K562 (cell line): Measurements from ENCODE around the gene ZSCAN2. TPM values are rescaled to one million over a fixed set of nuclear protein-coding genes. Genes with fewer than 3 reads are reported as not detected.

ENCODE experiments used
- ATAC-seq: fragments of 200-7000 bp; cut with Tn5 transposase; 3 replicates; pipeline ENCODE4 v1.9.1; 2020; ENCODE audit warnings: moderate library complexity
- BruUV-seq: library from RNA; stranded (reverse); fragments of 400-500 nt; replicated peaks from 2 replicates; lab custom pipeline; 2021; lab: Mats Ljungman, UMichigan
- CTCF ChIA-PET: fragments of 300-600 bp; formaldehyde crosslinking; extraction: SDS; loops from one replicate; lab custom pipeline; 2021; ENCODE audit warnings: low intra/inter-chr PET ratio; lab: Yijun Ruan, JAX
- POLR2A ChIA-PET: fragments of 300-600, 350-650 bp; sonication (Branson Sonifier 250); formaldehyde crosslinking; extraction: SDS; loops from one replicate; lab custom pipeline; 2021; ENCODE audit warnings: antibody characterized with exemption, inconsistent platforms; lab: Yijun Ruan, JAX
- DNase-seq, 4 experiments: peaks; one replicate each; pipeline versions ENCODE4 v3.0.0 to v3.0.0-alpha.2; 2011 to 2018; ENCODE audit warnings: low spot score in 3 of 4, mixed read lengths in 3 of 4; ENCODE audit errors: extremely low read depth in 1 of 4
- FAIRE-seq: peaks from 2 replicates; lab custom pipeline; 2011; peaks lifted over from hg19 to GRCh38; lab: Jason Lieb, UNC
- H2AFZ ChIP-seq: 2 replicates; pipeline ENCODE4 v1.6.0; 2011; ENCODE audit warnings: low read depth, low read length, control low read depth, inconsistent platforms
- H3K27ac ChIP-seq: fragments of 200-600 bp; 3 replicates; pipeline ENCODE4 v1.8.0; 2011; ENCODE audit warnings: low read depth, mild to moderate bottlenecking, control low read depth, inconsistent platforms, low read length, moderate library complexity, mixed read lengths; ENCODE audit errors: extremely low read depth
- H3K27me3 ChIP-seq, 2 experiments: fragments of 300-600 bp in 1 of 2; 2 replicates in 1 of 2; 3 replicates in 1 of 2; pipeline versions ENCODE4 v1.6.0 to v1.8.0; 2011; ENCODE audit warnings: inconsistent platforms in 2 of 2, low read length in 2 of 2, mild to moderate bottlenecking in 1 of 2, mixed read lengths in 1 of 2, moderate library complexity in 1 of 2; ENCODE audit not compliant: control insufficient read depth in 2 of 2, insufficient read depth in 2 of 2
- H3K36me3 ChIP-seq: fragments of 300-600 bp; 3 replicates; pipeline ENCODE4 v1.8.0; 2011; ENCODE audit warnings: mild to moderate bottlenecking, low read length, inconsistent platforms; ENCODE audit not compliant: control insufficient read depth, insufficient read depth
- H3K4me1 ChIP-seq, 2 experiments: fragments of 200-600 bp in 1 of 2; replicated peaks in 1 of 2; 2 replicates in 1 of 2; 3 replicates in 1 of 2; pipeline versions ENCODE4 v1.5.1 to v1.8.0; 2011; ENCODE audit warnings: inconsistent platforms in 2 of 2, low read length in 2 of 2, mild to moderate bottlenecking in 1 of 2, mixed read lengths in 1 of 2, moderate library complexity in 1 of 2; ENCODE audit not compliant: control insufficient read depth in 2 of 2, insufficient read depth in 2 of 2
- H3K4me2 ChIP-seq: 2 replicates; pipeline ENCODE4 v1.6.1; 2011; ENCODE audit warnings: low read length, control low read depth, inconsistent platforms, mixed read lengths; ENCODE audit not compliant: insufficient read depth
- H3K4me3 ChIP-seq: fragments of 200-600 bp; sonication (generic), shearing (Covaris generic); 2 replicates; pipeline ENCODE4 v1.5.1; 2016; ENCODE audit warnings: control low read depth, inconsistent platforms
- H3K79me2 ChIP-seq: fragments of 200-600 bp; 3 replicates; pipeline ENCODE4 v1.8.0; 2011; ENCODE audit warnings: low read length, inconsistent platforms; ENCODE audit not compliant: control insufficient read depth, insufficient read depth
- H3K9ac ChIP-seq, 2 experiments: 2 replicates each; pipeline versions ENCODE4 v1.6.0 to v1.6.1; 2011; ENCODE audit warnings: low read depth in 2 of 2, low read length in 2 of 2, control low read depth in 1 of 2, inconsistent platforms in 1 of 2, mild to moderate bottlenecking in 1 of 2, mixed read lengths in 1 of 2; ENCODE audit not compliant: insufficient read depth in 1 of 2
- H3K9me1 ChIP-seq: one replicate; pipeline ENCODE4 v1.6.0; 2011; ENCODE audit warnings: inconsistent platforms, mild to moderate bottlenecking, low read length, moderate library complexity; ENCODE audit not compliant: control insufficient read depth, insufficient read depth
- H3K9me3 ChIP-seq: replicated peaks from 2 replicates; pipeline ENCODE4 v1.5.1; 2011; ENCODE audit warnings: low read depth, low read length, inconsistent platforms; ENCODE audit not compliant: control insufficient read depth, insufficient read depth
- H4K20me1 ChIP-seq: replicated peaks from 2 replicates; pipeline ENCODE4 v1.6.1; 2011; ENCODE audit warnings: low read length, inconsistent platforms, mixed read lengths; ENCODE audit not compliant: control insufficient read depth, insufficient read depth
- BCL6 ChIP-seq: fragments of 250-450 bp; sonication (Bioruptor Pico); IDR thresholded peaks from 2 replicates; pipeline ENCODE4 v1.4.0; 2020
- HDAC2 ChIP-seq: fragments of 450-650 bp; IDR thresholded peaks from 2 replicates; pipeline ENCODE4 v1.6.1; 2016; ENCODE audit warnings: mild to moderate bottlenecking
- IRF2 ChIP-seq: sonication (generic); formaldehyde crosslinking; IDR thresholded peaks from 2 replicates; pipeline ENCODE4 v1.8.1; 2022; ENCODE audit warnings: mild to moderate bottlenecking, missing genetic modification reagents
- MAZ ChIP-seq, 2 experiments: fragments of 450-650 bp in 1 of 2; sonication (generic) in 1 of 2; formaldehyde crosslinking; IDR thresholded peaks in 1 of 2; conservative IDR thresholded peaks in 1 of 2; 2 replicates each; pipeline versions ENCODE4 v1.4.0 to v1.5.0; 2020; ENCODE audit warnings: mild to moderate bottlenecking in 1 of 2, missing genetic modification reagents in 1 of 2
- MTF1 ChIP-seq: fragments of 250-450 bp; sonication (Bioruptor Pico); IDR thresholded peaks from 2 replicates; pipeline ENCODE4 v1.9.0; 2021; ENCODE audit warnings: moderate library complexity, mild to moderate bottlenecking, inconsistent platforms, borderline replicate concordance
- NKRF ChIP-seq: fragments of 450-650 bp; IDR thresholded peaks from 2 replicates; pipeline ENCODE4 v1.6.1; 2016; ENCODE audit warnings: borderline replicate concordance
- PHF8 ChIP-seq: fragments of 200-600 bp; sonication (generic); IDR thresholded peaks from 2 replicates; pipeline ENCODE4 v1.6.1; 2012; ENCODE audit warnings: mixed run types, mild to moderate bottlenecking, inconsistent platforms, low read length, moderate library complexity, borderline replicate concordance
- SPI1 ChIP-seq: IDR thresholded peaks from 2 replicates; pipeline ENCODE4 v1.6.1; 2011; ENCODE audit warnings: low read depth, low read length, control low read depth, borderline replicate concordance
- TAF9B ChIP-seq: fragments of 450-650 bp; IDR thresholded peaks from 2 replicates; pipeline ENCODE4 v1.6.1; 2018; ENCODE audit warnings: mild to moderate bottlenecking; ENCODE audit not compliant: partially characterized antibody
- WGBS: fragments of 100-300 bp; shearing (Covaris generic); methylation state at CpG from one replicate; pipeline ENCODE4 v1.1.6; 2016; ENCODE audit warnings: low coverage, mixed read lengths; ENCODE audit not compliant: insufficient coverage; ENCODE audit errors: missing lambda C conversion rate; 5-methylcytosine and 5-hydroxymethylcytosine counted together
- in situ Hi-C: fragments of 300-500 bp; cut with MboI; formaldehyde crosslinking; loops from 4 replicates; pipeline ENCODE4 v1.15.0; 2018; ENCODE audit warnings: inconsistent platforms, mixed read lengths
- intact Hi-C: fragments of 100-400 bp; cut with micrococcal nuclease; formaldehyde crosslinking; loops from 2 replicates; pipeline ENCODE4 v1.14.2; 2022
- polyA plus RNA-seq, 8 experiments: library from polyadenylated mRNA; depleted of rRNA in 4 of 8; stranded (reverse) in 5 of 8; unstranded in 3 of 8; fragments of >200 nt; fragmentation: Nextera tagmentation in 2 of 8; fragmentation: Illumina TruSeq in 1 of 8; extraction: Ambion mirVana in 2 of 8; extraction: Trizol in 1 of 8; gene quantifications; 2 replicates each; pipeline versions ENCODE4 v1.2.1 to v1.2.3, GENCODE V29; 2011 to 2014; ENCODE audit warnings: inconsistent platforms in 1 of 8, missing spikeins in 1 of 8
- total RNA-seq, 7 experiments: library from RNA; depleted of rRNA in 6 of 7; stranded (reverse); fragments of >200 nt in 6 of 7; fragmentation: Illumina TruSeq in 2 of 7; extraction: Trizol in 2 of 7; gene quantifications; 2 replicates each; pipeline versions ENCODE4 v1.2.1 to v1.2.3, GENCODE V29; 2011 to 2021; ENCODE audit warnings: low replicate concordance in 1 of 7
- TF ChIP-seq, protein P1 (sequence below), 2 experiments: fragments of 450-650 bp in 1 of 2; sonication (generic) in 1 of 2; formaldehyde crosslinking; conservative IDR thresholded peaks; 2 replicates each; pipeline versions ENCODE4 v1.4.0 to v1.8.1; 2020 to 2022; ENCODE audit warnings: mild to moderate bottlenecking in 1 of 2, missing genetic modification reagents in 1 of 2
- TF ChIP-seq, protein P2 (sequence below): sonication (generic); formaldehyde crosslinking; IDR thresholded peaks from 2 replicates; pipeline ENCODE4 v1.9.0; 2022; ENCODE audit warnings: mild to moderate bottlenecking, missing genetic modification reagents
- TF ChIP-seq, protein P3 (sequence below): fragments of 250-450 bp; sonication (Bioruptor Pico); IDR thresholded peaks from 2 replicates; pipeline ENCODE4 v1.5.0; 2020; ENCODE audit warnings: mild to moderate bottlenecking, borderline replicate concordance

The ZSCAN2 gene
- total and polyA plus RNA-seq, 9 of the 15 experiments (the other 6 are each of a cell fraction or from before 2014, with no cell fraction given) = 1.7 to 14.2 (median 6.6) TPM

DNA sequence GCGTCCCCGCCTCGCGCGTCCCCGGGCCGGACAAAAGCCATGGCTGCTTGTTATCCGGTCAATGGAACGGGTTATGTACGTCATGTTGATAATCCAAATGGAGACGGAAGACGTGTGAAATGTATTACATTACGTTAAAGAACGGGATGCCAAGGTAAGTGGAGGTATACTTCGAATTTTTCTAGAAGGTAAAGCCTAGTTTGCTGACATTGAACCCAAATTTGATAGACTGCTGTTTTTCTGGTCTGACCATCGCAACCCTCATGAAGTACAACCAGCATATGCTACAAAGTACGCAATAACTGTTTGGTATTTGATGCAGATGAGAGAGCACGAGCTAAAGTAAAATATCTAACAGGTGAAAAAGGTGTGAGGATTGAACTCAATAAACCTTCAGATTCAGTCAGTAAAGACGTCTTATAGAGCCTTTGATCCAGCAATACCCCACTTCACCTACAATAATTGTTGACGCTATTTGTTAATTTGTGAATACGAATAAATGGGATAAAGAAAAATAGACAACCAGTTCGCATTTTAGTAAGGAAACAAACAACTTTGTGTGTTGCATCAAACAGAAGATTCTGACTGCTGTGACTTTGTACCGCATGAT, 33.5 kb downstream of the ZSCAN2 start (continued):
- TF ChIP-seq MAZ (CRISPR knock-in tag; conservative IDR thresholded peaks at IDR 0.05 in 1 of 2, IDR thresholded peaks at IDR 0.05 in 1 of 2) = no peak
- TF ChIP-seq, protein P1, sequence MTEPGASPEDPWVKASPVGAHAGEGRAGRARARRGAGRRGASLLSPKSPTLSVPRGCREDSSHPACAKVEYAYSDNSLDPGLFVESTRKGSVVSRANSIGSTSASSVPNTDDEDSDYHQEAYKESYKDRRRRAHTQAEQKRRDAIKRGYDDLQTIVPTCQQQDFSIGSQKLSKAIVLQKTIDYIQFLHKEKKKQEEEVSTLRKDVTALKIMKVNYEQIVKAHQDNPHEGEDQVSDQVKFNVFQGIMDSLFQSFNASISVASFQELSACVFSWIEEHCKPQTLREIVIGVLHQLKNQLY (CRISPR knock-in tag; conservative IDR thresholded peaks at IDR 0.05) = no peak
- no peak for TF ChIP-seq TAF9B
- TF ChIP-seq SPI1 = no peak
- TF ChIP-seq BCL6 (CRISPR knock-in tag) = no peak
- no peak for TF ChIP-seq MTF1 (CRISPR knock-in tag)
- TF ChIP-seq IRF2 (CRISPR knock-in tag) = no peak
- TF ChIP-seq HDAC2 = no peak
- TF ChIP-seq, all 486 proteins: peak for 6

GRCh38 chr15:84638103-84638502, 37.3 kb downstream of the ZSCAN2 start:
- H4K20me1 ChIP-seq = no peaks in the 10 kb centered on the region; the same call in 1 of the 2 replicates
- H3K27ac ChIP-seq = no peak overlapping the region
- H3K4me1 ChIP-seq = peaks cover 11 to 12% of the 10 kb centered on the region in 2 experiments; a peak in 4 of 5 replicates
- intact Hi-C loops = loop anchor here (1.0 kb wide), 1 partner anchor 39 kb away; no protein-coding TSS in a partner anchor
- ATAC-seq = peak; percentile 48
- BruUV-seq = no TSS peak
- in situ Hi-C loops = no loop called here
- H3K9me1 ChIP-seq = no peaks in the 10 kb centered on the region
- peak; percentile 38 to 61 (median 50) for DNase-seq
- ChIA-PET CTCF (interaction anchor here (0.7 to 2.8 kb wide), 3 partner anchors 39 to 495 kb away, joined by 3 to 18 read pairs (median 9); no protein-coding TSS in a partner anchor), POLR2A (interaction anchor here (0.6 to 1.5 kb wide), 4 partner anchors 10 to 198 kb away, joined by 3 to 11 read pairs (median 3); no protein-coding TSS in a partner anchor)
- no peak overlapping the region for H3K4me3 ChIP-seq
- WGBS = 62% methylated on average over 3 of the region's 3 CpGs
- no peak overlapping the region for H3K9ac ChIP-seq
- no peaks in the 10 kb centered on the region for H3K27me3 ChIP-seq
- H3K9me3 ChIP-seq = no peaks in the 10 kb centered on the region
- peaks cover 67% of the 10 kb centered on the region for H3K36me3 ChIP-seq
- H3K79me2 ChIP-seq = peaks cover 18% of the 10 kb centered on the region
- FAIRE-seq = peak; percentile 63
- no peak overlapping the region for H3K4me2 ChIP-seq
- no peak overlapping the region for H2AFZ ChIP-seq
- 0 out of 2 replicates have a peak, but pooled peaks have one; percentile 12 for TF ChIP-seq NKRF
- no peak for TF ChIP-seq PHF8
- TF ChIP-seq, protein P2, sequence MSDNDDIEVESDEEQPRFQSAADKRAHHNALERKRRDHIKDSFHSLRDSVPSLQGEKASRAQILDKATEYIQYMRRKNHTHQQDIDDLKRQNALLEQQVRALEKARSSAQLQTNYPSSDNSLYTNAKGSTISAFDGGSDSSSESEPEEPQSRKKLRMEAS = 0 out of 2 replicates have a peak, but pooled peaks have one; percentile 16
- TF ChIP-seq, protein P3, sequence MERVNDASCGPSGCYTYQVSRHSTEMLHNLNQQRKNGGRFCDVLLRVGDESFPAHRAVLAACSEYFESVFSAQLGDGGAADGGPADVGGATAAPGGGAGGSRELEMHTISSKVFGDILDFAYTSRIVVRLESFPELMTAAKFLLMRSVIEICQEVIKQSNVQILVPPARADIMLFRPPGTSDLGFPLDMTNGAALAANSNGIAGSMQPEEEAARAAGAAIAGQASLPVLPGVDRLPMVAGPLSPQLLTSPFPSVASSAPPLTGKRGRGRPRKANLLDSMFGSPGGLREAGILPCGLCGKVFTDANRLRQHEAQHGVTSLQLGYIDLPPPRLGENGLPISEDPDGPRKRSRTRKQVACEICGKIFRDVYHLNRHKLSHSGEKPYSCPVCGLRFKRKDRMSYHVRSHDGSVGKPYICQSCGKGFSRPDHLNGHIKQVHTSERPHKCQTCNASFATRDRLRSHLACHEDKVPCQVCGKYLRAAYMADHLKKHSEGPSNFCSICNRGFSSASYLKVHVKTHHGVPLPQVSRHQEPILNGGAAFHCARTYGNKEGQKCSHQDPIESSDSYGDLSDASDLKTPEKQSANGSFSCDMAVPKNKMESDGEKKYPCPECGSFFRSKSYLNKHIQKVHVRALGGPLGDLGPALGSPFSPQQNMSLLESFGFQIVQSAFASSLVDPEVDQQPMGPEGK (CRISPR knock-in tag) = no peak
